ENCODE results near the gene RPS19BP1. TPM values are rescaled to one million over a fixed set of nuclear protein-coding genes. Genes with fewer than 3 reads are reported as not detected.

The RPS19BP1 gene
- total RNA-seq, 4 donors from 2014 or later: 72.2 to 128 (median 104) TPM

GRCh38 chr22:39562839-39563489 is 30.4 kb upstream of the RPS19BP1 start:
- Histone ChIP-seq H3K36me3 (no peaks in the 10 kb centered on the region), H3K27me3 (peaks cover 23 to 32% (median 25%) of the 10 kb centered on the region in 3 donors), H3K27ac (no peak overlapping the region), H3K4me1 (peaks cover 0 to 2% of the 10 kb centered on the region in 2 donors), H3K9me3 (no peaks in the 10 kb centered on the region), H3K4me3 (no peak overlapping the region)
- in situ Hi-C loops (cut with MboI; ENCODE audit: low sequenced_read_pairs in 4 of 4): no loop called here
- TF ChIP-seq CTCF (IDR thresholded peaks at IDR 0.05 in 4 of 5, conservative IDR thresholded peaks at IDR 0.05 in 1 of 5) (no peak), POLR2A (IDR thresholded peaks at IDR 0.05) (no peak)
- intact Hi-C loops (cut with DNase I; ENCODE audit: low total_unique reads): no loop called here
- DNase-seq: no peak
- ATAC-seq: no peak

- Histone ChIP-seq H3K27ac (no peak overlapping the region), H3K4me3 (no peak overlapping the region), H3K36me3 (no peaks in the 10 kb centered on the region), H3K4me1 (peaks cover 0 to 4% of the 10 kb centered on the region in 2 donors), H3K27me3 (peaks cover 44 to 52% (median 47%) of the 10 kb centered on the region in 3 donors), H3K9me3 (no peaks in the 10 kb centered on the region)
- in situ Hi-C loops (cut with MboI; ENCODE audit: low sequenced_read_pairs in 4 of 4) (no loop called here), intact Hi-C loops (cut with DNase I; ENCODE audit: low total_unique reads) (no loop called here)
- DNase-seq: no peak
- no peak for ATAC-seq
- no peak for TF ChIP-seq CTCF (IDR thresholded peaks at IDR 0.05 in 4 of 5, conservative IDR thresholded peaks at IDR 0.05 in 1 of 5)
- no peak for TF ChIP-seq POLR2A (IDR thresholded peaks at IDR 0.05)
Measured at GRCh38 chr22:39560127-39560526, 27.6 kb upstream of the RPS19BP1 start.

GRCh38 chr22:39559456-39560105 is 27.0 kb upstream of the RPS19BP1 start:
- Histone ChIP-seq H3K9me3 (no peaks in the 10 kb centered on the region), H3K4me3 (no peak overlapping the region), H3K27ac (no peak overlapping the region), H3K36me3 (no peaks in the 10 kb centered on the region), H3K27me3 (peaks cover 44 to 52% (median 47%) of the 10 kb centered on the region in 3 donors), H3K4me1 (peaks cover 0 to 4% of the 10 kb centered on the region in 2 donors)
- in situ Hi-C loops (cut with MboI; ENCODE audit: low sequenced_read_pairs in 4 of 4) (no loop called here), intact Hi-C loops (cut with DNase I; ENCODE audit: low total_unique reads) (no loop called here)
- TF ChIP-seq POLR2A (IDR thresholded peaks at IDR 0.05) (no peak), CTCF (IDR thresholded peaks at IDR 0.05 in 4 of 5, conservative IDR thresholded peaks at IDR 0.05 in 1 of 5) (peak in 1 of 5 experiments; percentile 27)
- DNase-seq (no peak), ATAC-seq (no peak)

GRCh38 chr22:39558950-39559349 is 26.4 kb upstream of the RPS19BP1 start:
- intact Hi-C loops (cut with DNase I; ENCODE audit: low total_unique reads): no loop called here
- no peak for TF ChIP-seq CTCF (IDR thresholded peaks at IDR 0.05 in 4 of 5, conservative IDR thresholded peaks at IDR 0.05 in 1 of 5)
- TF ChIP-seq POLR2A (IDR thresholded peaks at IDR 0.05): no peak
- Histone ChIP-seq H3K27me3 (peaks cover 44 to 51% (median 44%) of the 10 kb centered on the region in 3 donors), H3K4me1 (peaks cover 0 to 4% of the 10 kb centered on the region in 2 donors), H3K4me3 (no peak overlapping the region), H3K36me3 (no peaks in the 10 kb centered on the region), H3K27ac (no peak overlapping the region), H3K9me3 (no peaks in the 10 kb centered on the region)
- DNase-seq: no peak
- in situ Hi-C loops (cut with MboI; ENCODE audit: low sequenced_read_pairs in 4 of 4): no loop called here
- no peak for ATAC-seq
